Liver (tissue), 9 donors: ENCODE measurements around the gene SCUBE1. TPM values are rescaled to one million over a fixed set of nuclear protein-coding genes. Genes with fewer than 3 reads are reported as not detected.

Source experiments
- DNase-seq: peaks from one replicate; pipeline ENCODE4 v3.0.0-alpha.2; 2017; ENCODE audit warnings: low spot score
- H3K27ac ChIP-seq, 2 donors: one replicate each; pipeline ENCODE4 v1.7.0; 2013; ENCODE audit warnings: inconsistent platforms in 2 of 2, low read length in 2 of 2, control low read depth in 1 of 2, low read depth in 1 of 2, mild to moderate bottlenecking in 1 of 2
- H3K27me3 ChIP-seq, 4 donors: one replicate each; pipeline versions ENCODE4 v1.6.1 to v1.7.0; 2013; ENCODE audit warnings: low read length in 3 of 4, inconsistent platforms in 1 of 4, mild to moderate bottlenecking in 1 of 4, moderate library complexity in 1 of 4; ENCODE audit not compliant: control insufficient read depth in 4 of 4, insufficient read depth in 4 of 4
- H3K36me3 ChIP-seq, 4 donors: one replicate each; pipeline versions ENCODE4 v1.6.1 to v1.7.0; 2013; ENCODE audit warnings: low read length in 3 of 4, mild to moderate bottlenecking in 3 of 4, low read depth in 1 of 4, moderate library complexity in 1 of 4; ENCODE audit not compliant: control insufficient read depth in 4 of 4, insufficient read depth in 3 of 4
- H3K4me1 ChIP-seq, 4 donors: one replicate each; pipeline versions ENCODE4 v1.6.1 to v1.7.0; 2013; ENCODE audit warnings: low read length in 3 of 4, mild to moderate bottlenecking in 3 of 4, moderate library complexity in 1 of 4; ENCODE audit not compliant: control insufficient read depth in 4 of 4, insufficient read depth in 4 of 4
- H3K4me3 ChIP-seq, 3 donors: one replicate each; pipeline versions ENCODE4 v1.6.1 to v1.7.0; 2013; ENCODE audit warnings: low read length in 3 of 3, control low read depth in 1 of 3, low read depth in 1 of 3, mild to moderate bottlenecking in 1 of 3
- H3K9ac ChIP-seq, 2 donors: one replicate each; pipeline ENCODE4 v1.7.0; 2013; ENCODE audit warnings: low read length in 2 of 2, mild to moderate bottlenecking in 2 of 2, moderate library complexity in 2 of 2, control low read depth in 1 of 2, low read depth in 1 of 2
- H3K9me3 ChIP-seq, 4 donors: one replicate each; pipeline versions ENCODE4 v1.6.1 to v1.7.0; 2013; ENCODE audit warnings: low read length in 3 of 4; ENCODE audit not compliant: control insufficient read depth in 4 of 4
- ATF3 ChIP-seq: IDR thresholded peaks from 2 replicates; pipeline ENCODE4 v1.6.1; 2016; ENCODE audit warnings: antibody characterized with exemption
- CTCF ChIP-seq: fragments of 150-350 bp; IDR thresholded peaks from 2 replicates; pipeline ENCODE4 v1.5.1; 2017; ENCODE audit warnings: improper control_type of control experiment, low read depth, low read length; ENCODE audit not compliant: missing input control
- EGR1 ChIP-seq, 2 donors: IDR thresholded peaks; 2 replicates each; pipeline ENCODE4 v1.6.1; 2016 to 2018; ENCODE audit warnings: antibody characterized with exemption in 2 of 2, low read depth in 2 of 2
- FOXA1 ChIP-seq: IDR thresholded peaks from 2 replicates; pipeline ENCODE4 v1.6.1; 2016; ENCODE audit warnings: antibody characterized with exemption
- FOXA2 ChIP-seq: IDR thresholded peaks from 2 replicates; pipeline ENCODE4 v1.6.1; 2016; ENCODE audit warnings: antibody characterized with exemption
- GABPA ChIP-seq, 2 donors: IDR thresholded peaks in 1 of 2; conservative IDR thresholded peaks in 1 of 2; 2 replicates each; pipeline ENCODE4 v1.6.1; 2016; ENCODE audit warnings: antibody characterized with exemption in 2 of 2, mild to moderate bottlenecking in 1 of 2, moderate library complexity in 1 of 2
- HNF4A ChIP-seq, 2 donors: conservative IDR thresholded peaks; 2 replicates each; pipeline ENCODE4 v1.6.1; 2016; ENCODE audit warnings: antibody characterized with exemption in 2 of 2, mild to moderate bottlenecking in 2 of 2
- HNF4G ChIP-seq: IDR thresholded peaks from 2 replicates; pipeline ENCODE4 v1.6.1; 2016; ENCODE audit warnings: antibody characterized with exemption
- JUND ChIP-seq, 2 donors: IDR thresholded peaks; 2 replicates each; pipeline ENCODE4 v1.6.1; 2016; ENCODE audit warnings: antibody characterized with exemption in 2 of 2
- MAX ChIP-seq: IDR thresholded peaks from 2 replicates; pipeline ENCODE4 v1.6.1; 2016; ENCODE audit warnings: antibody characterized with exemption
- NR2F2 ChIP-seq: IDR thresholded peaks from 2 replicates; pipeline ENCODE4 v1.6.1; 2016; ENCODE audit warnings: antibody characterized with exemption
- REST ChIP-seq: IDR thresholded peaks from 2 replicates; pipeline ENCODE4 v1.6.1; 2016; ENCODE audit warnings: antibody characterized with exemption, mild to moderate bottlenecking
- RXRA ChIP-seq, 2 donors: IDR thresholded peaks; 2 replicates each; pipeline ENCODE4 v1.6.1; 2017 to 2018; ENCODE audit warnings: antibody characterized with exemption in 2 of 2, mild to moderate bottlenecking in 1 of 2
- SP1 ChIP-seq: IDR thresholded peaks from 2 replicates; pipeline ENCODE4 v1.6.1; 2018; ENCODE audit warnings: antibody characterized with exemption, mild to moderate bottlenecking
- TAF1 ChIP-seq: conservative IDR thresholded peaks from 2 replicates; pipeline ENCODE4 v1.6.1; 2016; ENCODE audit warnings: antibody characterized with exemption, mild to moderate bottlenecking
- YY1 ChIP-seq: IDR thresholded peaks from 2 replicates; pipeline ENCODE4 v1.6.1; 2016; ENCODE audit warnings: antibody characterized with exemption, mild to moderate bottlenecking
- WGBS: extraction: QIAGEN DNeasy Blood & Tissue Kit; methylation state at CpG from one replicate; pipeline ENCODE4 v1.1.7; 2013; 5-methylcytosine and 5-hydroxymethylcytosine counted together
- polyA plus RNA-seq, 2 donors: library from polyadenylated mRNA; stranded (reverse) in 1 of 2; unstranded in 1 of 2; fragments of 200-250 nt in 1 of 2; fragments of >200 nt in 1 of 2; fragmentation: Nextera tagmentation in 1 of 2; extraction: Ambion mirVana in 1 of 2; gene quantifications; one replicate each; pipeline versions ENCODE4 v1.2.1 to v1.2.3, GENCODE V29; 2013 to 2015
- total RNA-seq, 2 donors: library from RNA; depleted of rRNA; stranded (reverse); fragments of >200 nt; gene quantifications; one replicate each; pipeline ENCODE4 v1.2.3, GENCODE V29; 2014
- donor health status: healthy.
- donor health status: healthy.
- donor health status: healthy.
- donor health status: healthy.
- donor health status: healthy.

SCUBE1 gene
- total and polyA plus RNA-seq, 4 donors: 0.07 to 0.46 (median 0.08) TPM; not detected in 1

GRCh38 chr22:43244402-43244801 lies 98.8 kb downstream of the SCUBE1 start:
- 86% methylated on average over 7 of the region's 7 CpGs for WGBS
- H3K9me3 ChIP-seq: no peaks in the 10 kb centered on the region
- DNase-seq: no peak
- no peak overlapping the region for H3K4me3 ChIP-seq
- H3K27ac ChIP-seq: no peak overlapping the region
- H3K36me3 ChIP-seq: no peaks in the 10 kb centered on the region
- peaks cover 0 to 5% (median under 1%) of the 10 kb centered on the region in 4 donors for H3K4me1 ChIP-seq
- TF ChIP-seq JUND (IDR thresholded peaks at IDR 0.05) (no peak), MAX (no peak), CTCF (no peak), HNF4G (no peak), REST (no peak), SP1 (no peak), RXRA (IDR thresholded peaks at IDR 0.05) (no peak), FOXA2 (no peak), HNF4A (conservative IDR thresholded peaks at IDR 0.05) (no peak), GABPA (IDR thresholded peaks at IDR 0.05 in 1 of 2, conservative IDR thresholded peaks at IDR 0.05 in 1 of 2) (no peak), YY1 (no peak)
- no peaks in the 10 kb centered on the region for H3K27me3 ChIP-seq
- H3K9ac ChIP-seq: no peak overlapping the region

- 96% methylated on average over 12 of the region's 12 CpGs for WGBS
Observed at GRCh38 chr22:43243324-43243723, 99.8 kb downstream of the SCUBE1 start.

More at GRCh38 chr22:43243324-43243723, 99.8 kb downstream of the SCUBE1 start:
- peaks cover 0 to 15% (median 7%) of the 10 kb centered on the region in 4 donors for H3K4me1 ChIP-seq
- H3K36me3 ChIP-seq: no peaks in the 10 kb centered on the region
- DNase-seq: no peak
- H3K9ac ChIP-seq: no peak overlapping the region
- H3K4me3 ChIP-seq: no peak overlapping the region
- H3K27ac ChIP-seq: no peak overlapping the region
- TF ChIP-seq NR2F2 (no peak), ATF3 (no peak), TAF1 (no peak), RXRA (IDR thresholded peaks at IDR 0.05) (no peak), HNF4G (no peak), HNF4A (conservative IDR thresholded peaks at IDR 0.05) (no peak), FOXA1 (no peak), REST (no peak), SP1 (no peak), FOXA2 (no peak), JUND (IDR thresholded peaks at IDR 0.05) (no peak), EGR1 (IDR thresholded peaks at IDR 0.05; ENCODE audit: low read depth in 2 of 2) (no peak), YY1 (no peak)
- H3K27me3 ChIP-seq: no peaks in the 10 kb centered on the region
- no peaks in the 10 kb centered on the region for H3K9me3 ChIP-seq
